Esophagus muscularis mucosa (tissue), 4 donors: Measurements from ENCODE around the gene ALG1. TPM values are rescaled to one million over a fixed set of nuclear protein-coding genes. Genes with fewer than 3 reads are reported as not detected.

ENCODE experiments used
- DNase-seq: peaks from one replicate; pipeline ENCODE4 v3.0.0-alpha.2; 2017; ENCODE audit errors: extremely low spot score
- H3K27ac ChIP-seq, 4 donors: fragments of 200-600 bp; sonication (generic); replicated peaks in 1 of 4; 1 replicate in 3 of 4; 2 replicates in 1 of 4; pipeline ENCODE4 v1.5.1; 2016 to 2019; ENCODE audit warnings: mild to moderate bottlenecking in 1 of 4
- H3K27me3 ChIP-seq, 4 donors: fragments of 200-600 bp; sonication (generic); one replicate each; pipeline versions ENCODE4 v1.5.1 to v1.6.0; 2016 to 2019
- H3K36me3 ChIP-seq, 4 donors: fragments of 200-600 bp; sonication (generic); one replicate each; pipeline ENCODE4 v1.5.1; 2016 to 2019
- H3K4me1 ChIP-seq, 4 donors: fragments of 200-600 bp; sonication (generic); one replicate each; pipeline ENCODE4 v1.5.1; 2016 to 2019
- H3K4me3 ChIP-seq, 4 donors: fragments of 200-600 bp; sonication (generic); 1 replicate in 2 of 4; 2 replicates in 2 of 4; pipeline ENCODE4 v1.5.1; 2016 to 2019; ENCODE audit warnings: mild to moderate bottlenecking in 4 of 4, moderate library complexity in 1 of 4
- H3K9me3 ChIP-seq, 4 donors: fragments of 200-600 bp; sonication (generic); 1 replicate in 3 of 4; 2 replicates in 1 of 4; pipeline ENCODE4 v1.5.1; 2016 to 2019
- EP300 ChIP-seq: sonication (generic); formaldehyde crosslinking; IDR thresholded peaks from one replicate; pipeline ENCODE4 v1.6.1; 2017; ENCODE audit warnings: antibody characterized with exemption
- POLR2A ChIP-seq: fragments of 450-650 bp; IDR thresholded peaks from one replicate; pipeline ENCODE4 v1.6.1; 2017; ENCODE audit warnings: antibody characterized with exemption, moderate library complexity, mild to moderate bottlenecking, low read depth
- POLR2AphosphoS5 ChIP-seq, 2 donors: sonication (generic); formaldehyde crosslinking; IDR thresholded peaks; one replicate each; pipeline ENCODE4 v1.6.1; 2017; ENCODE audit warnings: antibody characterized with exemption in 2 of 2
- WGBS: methylation state at CpG from one replicate; pipeline ENCODE4 v1.1.5; 2018; 5-methylcytosine and 5-hydroxymethylcytosine counted together
- intact Hi-C: fragments of 100-400 bp; cut with DNase I; formaldehyde crosslinking; loops from one replicate; pipeline ENCODE4 v1.15.1; 2023
- total RNA-seq, 4 donors: library from RNA; depleted of rRNA; stranded (reverse); fragments of >200 nt; gene quantifications; one replicate each; pipeline versions ENCODE4 v1.1.0 to v1.2.1, GENCODE V29; 2016
- TF ChIP-seq, protein P1 (sequence below), 3 experiments: fragments of 200-600 bp in 2 of 3; fragments of 450-650 bp in 1 of 3; sonication (generic) in 2 of 3; IDR thresholded peaks; one replicate each; pipeline ENCODE4 v1.5.1; 2017 to 2019; ENCODE audit warnings: antibody characterized with exemption in 3 of 3, mild to moderate bottlenecking in 2 of 3, moderate library complexity in 1 of 3

Gene ALG1
- total RNA-seq, 4 donors from 2014 or later: 10.4 to 15.9 (median 12.2) TPM

DNA sequence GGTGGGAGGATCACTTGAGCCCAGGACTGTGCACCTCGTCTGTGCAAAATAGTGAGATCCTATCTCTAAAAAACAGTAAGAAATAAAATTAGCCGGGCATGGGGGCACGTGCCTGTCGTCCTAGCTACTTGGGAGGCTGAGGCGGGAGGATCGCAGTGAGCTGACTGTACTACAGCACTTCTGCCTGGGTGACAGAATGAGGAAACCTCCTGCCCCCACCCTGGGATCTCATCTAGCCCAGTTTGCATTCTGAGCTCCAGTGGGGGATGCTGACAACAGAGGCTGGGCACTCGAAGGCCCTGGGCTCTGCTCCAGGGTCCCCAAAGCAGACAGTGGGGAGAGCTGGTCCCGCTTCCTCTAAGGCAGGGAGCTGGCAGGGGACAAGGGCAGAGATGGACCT lies 45.0 kb upstream of the ALG1 start:
- H3K36me3 ChIP-seq: peaks cover 13 to 57% (median 33%) of the 10 kb centered on the region in 4 donors
- peaks cover 0 to under 1% (median 0%) of the 10 kb centered on the region in 4 donors for H3K27me3 ChIP-seq
- intact Hi-C loops: no loop called here
- TF ChIP-seq, protein P1, sequence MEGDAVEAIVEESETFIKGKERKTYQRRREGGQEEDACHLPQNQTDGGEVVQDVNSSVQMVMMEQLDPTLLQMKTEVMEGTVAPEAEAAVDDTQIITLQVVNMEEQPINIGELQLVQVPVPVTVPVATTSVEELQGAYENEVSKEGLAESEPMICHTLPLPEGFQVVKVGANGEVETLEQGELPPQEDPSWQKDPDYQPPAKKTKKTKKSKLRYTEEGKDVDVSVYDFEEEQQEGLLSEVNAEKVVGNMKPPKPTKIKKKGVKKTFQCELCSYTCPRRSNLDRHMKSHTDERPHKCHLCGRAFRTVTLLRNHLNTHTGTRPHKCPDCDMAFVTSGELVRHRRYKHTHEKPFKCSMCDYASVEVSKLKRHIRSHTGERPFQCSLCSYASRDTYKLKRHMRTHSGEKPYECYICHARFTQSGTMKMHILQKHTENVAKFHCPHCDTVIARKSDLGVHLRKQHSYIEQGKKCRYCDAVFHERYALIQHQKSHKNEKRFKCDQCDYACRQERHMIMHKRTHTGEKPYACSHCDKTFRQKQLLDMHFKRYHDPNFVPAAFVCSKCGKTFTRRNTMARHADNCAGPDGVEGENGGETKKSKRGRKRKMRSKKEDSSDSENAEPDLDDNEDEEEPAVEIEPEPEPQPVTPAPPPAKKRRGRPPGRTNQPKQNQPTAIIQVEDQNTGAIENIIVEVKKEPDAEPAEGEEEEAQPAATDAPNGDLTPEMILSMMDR (IDR thresholded peaks at IDR 0.05): no peak
- no peak for TF ChIP-seq EP300
- no peak for TF ChIP-seq POLR2A
- TF ChIP-seq POLR2AphosphoS5 (IDR thresholded peaks at IDR 0.05): no peak
- WGBS: 88% methylated on average over 6 of the region's 8 CpGs
- H3K4me3 ChIP-seq: no peak overlapping the region
- no peak overlapping the region for H3K27ac ChIP-seq
- no peaks in the 10 kb centered on the region for H3K4me1 ChIP-seq
- no peak for DNase-seq
- no peaks in the 10 kb centered on the region for H3K9me3 ChIP-seq

DNA sequence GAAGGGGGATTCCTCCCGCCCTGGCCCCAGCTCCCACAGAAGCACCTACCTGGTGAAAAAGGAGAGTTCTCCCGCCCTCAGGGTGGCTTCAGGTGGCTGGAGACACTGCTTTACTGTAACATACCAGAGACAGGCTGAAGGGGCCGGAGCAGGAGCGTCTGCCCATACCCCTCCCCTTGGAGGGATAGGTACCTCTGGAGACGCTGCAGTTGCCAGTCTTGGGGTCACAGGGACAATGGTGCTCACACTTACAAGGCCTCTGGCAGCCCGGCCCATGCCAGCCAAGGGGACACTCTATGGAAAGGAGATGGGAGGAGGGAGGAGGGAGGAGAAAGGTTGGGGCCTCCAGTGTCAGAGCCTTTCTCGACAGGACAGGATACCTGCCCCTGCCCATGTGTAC lies 44.6 kb upstream of the ALG1 start:
- Histone ChIP-seq H3K9me3 (no peaks in the 10 kb centered on the region), H3K36me3 (peaks cover 13 to 59% (median 33%) of the 10 kb centered on the region in 4 donors), H3K27ac (no peak overlapping the region), H3K27me3 (no peaks in the 10 kb centered on the region), H3K4me1 (peaks cover 0 to 4% (median 2%) of the 10 kb centered on the region in 4 donors), H3K4me3 (no peak overlapping the region)
- no peak for DNase-seq
- WGBS: 81% methylated on average over 6 of the region's 7 CpGs
- intact Hi-C loops: no loop called here
- TF ChIP-seq, protein P1 (IDR thresholded peaks at IDR 0.05): no peak
- TF ChIP-seq POLR2AphosphoS5 (IDR thresholded peaks at IDR 0.05): no peak
- no peak for TF ChIP-seq EP300
- TF ChIP-seq POLR2A: no peak

DNA sequence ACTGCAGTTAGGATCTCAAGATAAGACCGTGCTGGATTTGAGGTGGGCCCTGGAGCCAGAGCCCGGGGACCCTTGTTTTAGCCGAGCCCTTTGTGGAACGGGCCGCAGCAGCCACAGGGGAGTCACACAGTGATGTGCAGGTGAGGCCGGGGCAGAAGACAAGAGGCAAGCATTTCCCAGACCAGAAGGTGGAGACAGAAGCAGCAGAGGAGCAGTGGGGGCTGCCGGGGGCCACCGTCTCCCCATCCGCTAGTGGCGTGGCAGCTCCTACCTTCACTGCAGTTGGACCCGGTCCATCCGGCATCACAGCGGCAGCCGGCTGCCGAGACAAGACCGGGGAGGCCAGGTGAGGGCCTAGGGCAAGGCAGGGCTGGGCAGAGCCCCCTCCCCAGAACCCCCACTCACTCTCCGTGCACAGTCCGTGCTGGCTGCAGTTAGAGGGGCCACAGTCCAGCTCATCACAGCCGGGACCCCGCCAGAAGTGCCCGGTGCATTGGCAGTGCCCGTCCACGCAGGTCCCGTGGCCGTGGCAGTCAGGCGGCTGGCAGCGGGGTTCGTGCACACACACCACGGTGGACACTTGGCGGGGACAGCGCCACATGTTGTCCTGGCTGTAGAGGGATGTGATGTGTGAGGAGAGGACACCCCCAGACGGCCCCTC lies 43.9 kb upstream of the ALG1 start:
- Histone ChIP-seq H3K27me3 (no peaks in the 10 kb centered on the region), H3K9me3 (no peaks in the 10 kb centered on the region), H3K4me1 (peaks cover 3 to 10% (median 8%) of the 10 kb centered on the region in 4 donors), H3K27ac (no peak overlapping the region), H3K36me3 (peaks cover 13 to 59% (median 33%) of the 10 kb centered on the region in 4 donors), H3K4me3 (no peak overlapping the region)
- TF ChIP-seq POLR2AphosphoS5 (IDR thresholded peaks at IDR 0.05) (no peak), POLR2A (no peak), EP300 (no peak)
- TF ChIP-seq, protein P1 (IDR thresholded peaks at IDR 0.05): no peak
- intact Hi-C loops: no loop called here
- whole genome bisulfite sequencing: 95% methylated on average over 22 of the region's 32 CpGs
- DNase-seq: no peak

DNA sequence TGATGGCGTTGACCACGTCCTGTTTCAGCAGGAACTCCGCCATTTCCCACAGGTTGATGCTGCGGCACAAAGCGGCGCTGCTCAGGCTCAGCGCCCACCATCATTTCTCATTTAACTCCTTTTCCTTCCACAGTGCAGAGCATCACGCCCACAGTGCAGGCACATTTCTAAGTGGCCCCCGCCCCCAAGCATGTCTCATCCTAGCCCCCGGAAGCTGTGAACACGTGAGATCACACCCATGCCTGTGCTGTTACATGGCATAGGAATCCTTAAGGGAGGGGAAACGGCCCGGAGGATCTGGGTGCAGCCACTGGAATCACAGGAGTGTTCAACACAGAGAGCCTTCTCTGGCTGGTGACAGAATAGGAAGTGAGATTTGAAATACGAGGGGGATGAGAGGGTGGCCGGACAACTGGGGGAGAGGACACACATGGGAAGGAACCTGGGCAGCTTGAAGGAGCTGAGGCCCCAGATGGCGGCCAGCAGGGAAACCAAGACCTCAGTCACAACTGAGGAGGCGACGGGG lies 42.6 kb upstream of the ALG1 start:
- TF ChIP-seq POLR2AphosphoS5 (IDR thresholded peaks at IDR 0.05) (no peak), POLR2A (no peak), EP300 (no peak)
- TF ChIP-seq, protein P1 (IDR thresholded peaks at IDR 0.05): no peak
- 92% methylated on average over 12 of the region's 18 CpGs for WGBS
- intact Hi-C loops: no loop called here
- Histone ChIP-seq H3K9me3 (no peaks in the 10 kb centered on the region), H3K4me1 (peaks cover 9 to 19% (median 16%) of the 10 kb centered on the region in 4 donors), H3K4me3 (no peak overlapping the region), H3K27me3 (no peaks in the 10 kb centered on the region), H3K36me3 (peaks cover 13 to 59% (median 33%) of the 10 kb centered on the region in 4 donors), H3K27ac (no peak overlapping the region)
- no peak for DNase-seq
